B cell (primary cell): ENCODE results near the gene HLCS. TPM values are rescaled to one million over a fixed set of nuclear protein-coding genes. Genes with fewer than 3 reads are reported as not detected.
A peak's percentile ranks its signal among the peaks of the same experiment; 100 is the strongest.

Experiments used
- ATAC-seq: fragments of 200-7000 bp; cut with Tn5 transposase; one replicate; pipeline ENCODE4 v1.10.0; 2021; ENCODE audit warnings: low read depth, mild to moderate bottlenecking, moderate number of reproducible peaks, moderate library complexity
- CTCF ChIA-PET: fragments of 350-600 bp; sonication (Branson Sonifier 250); formaldehyde crosslinking; loops from one replicate; lab custom pipeline; 2021; ENCODE audit warnings: antibody characterized with exemption, inconsistent platforms; lab: Charles Lee
- POLR2A ChIA-PET: fragments of 350-600 bp; sonication (Branson Sonifier 250); formaldehyde crosslinking; loops from one replicate; lab custom pipeline; 2021; ENCODE audit warnings: antibody characterized with exemption; lab: Charles Lee
- DNase-seq: peaks from one replicate; pipeline ENCODE4 v3.0.0; 2013
- H2AFZ ChIP-seq: 2 replicates; pipeline ENCODE4 v1.6.1; 2012; ENCODE audit warnings: mild to moderate bottlenecking, low read depth, low read length; ENCODE audit not compliant: insufficient read depth, poor library complexity, severe bottlenecking
- H3K27ac ChIP-seq, 2 donors: 1 replicate in 1 of 2; 2 replicates in 1 of 2; pipeline ENCODE4 v1.5.1; 2012 to 2013; ENCODE audit warnings: low read length in 2 of 2, mild to moderate bottlenecking in 2 of 2, moderate library complexity in 1 of 2
- H3K27me3 ChIP-seq, 4 experiments: fragments of 200-600 bp in 1 of 4; sonication (generic) in 1 of 4; replicated peaks in 1 of 4; 1 replicate in 2 of 4; 2 replicates in 2 of 4; pipeline versions ENCODE4 v1.6.1 to v1.7.0; 2013 to 2016; ENCODE audit warnings: low read length in 3 of 4, mild to moderate bottlenecking in 2 of 4, mixed read lengths in 1 of 4, moderate library complexity in 1 of 4; ENCODE audit not compliant: insufficient read depth in 4 of 4, control insufficient read depth in 3 of 4; ENCODE audit errors: control extremely low read depth in 1 of 4
- H3K36me3 ChIP-seq, 2 experiments: replicated peaks in 1 of 2; 1 replicate in 1 of 2; 2 replicates in 1 of 2; pipeline versions ENCODE4 v1.6.1 to v1.7.1; 2013; ENCODE audit warnings: low read length in 1 of 2; ENCODE audit not compliant: insufficient read depth in 2 of 2, control insufficient read depth in 1 of 2; ENCODE audit errors: control extremely low read depth in 1 of 2, extremely low read depth in 1 of 2
- H3K4me1 ChIP-seq, 2 donors: fragments of 200-600 bp in 1 of 2; sonication (generic) in 1 of 2; 1 replicate in 1 of 2; 2 replicates in 1 of 2; pipeline versions ENCODE4 v1.5.1 to v1.6.1; 2013 to 2017; ENCODE audit warnings: low read length in 2 of 2; ENCODE audit not compliant: control insufficient read depth in 2 of 2, insufficient read depth in 2 of 2
- H3K4me2 ChIP-seq: replicated peaks from 2 replicates; pipeline ENCODE3; 2012; ENCODE audit warnings: mild to moderate bottlenecking, low read depth, low read length; ENCODE audit not compliant: poor library complexity, severe bottlenecking
- H3K4me3 ChIP-seq, 5 experiments: fragments of 200-600 bp in 1 of 5; sonication (generic) in 1 of 5; 1 replicate in 3 of 5; 2 replicates in 2 of 5; pipeline versions ENCODE4 v1.5.1 to v1.7.0; 2011 to 2016; ENCODE audit warnings: low read length in 4 of 5, mild to moderate bottlenecking in 4 of 5, low read depth in 2 of 5, control low read depth in 1 of 5, moderate library complexity in 1 of 5; ENCODE audit not compliant: insufficient read depth in 1 of 5; ENCODE audit errors: control extremely low read depth in 1 of 5, extremely low read depth in 1 of 5
- H3K79me2 ChIP-seq: fragments of 200-600 bp; sonication (generic); one replicate; pipeline ENCODE4 v1.6.0; 2016; ENCODE audit warnings: low read length; ENCODE audit not compliant: control insufficient read depth, insufficient read depth
- H3K9ac ChIP-seq: fragments of 200-600 bp; sonication (generic); 2 replicates; pipeline ENCODE4 v1.6.1; 2017; ENCODE audit warnings: mild to moderate bottlenecking, low read length, moderate library complexity
- H3K9me3 ChIP-seq, 3 donors: one replicate each; pipeline versions ENCODE4 v1.6.1 to v1.7.1; 2013; ENCODE audit warnings: low read length in 2 of 3; ENCODE audit not compliant: control insufficient read depth in 2 of 3, insufficient read depth in 1 of 3; ENCODE audit errors: control extremely low read depth in 1 of 3
- H4K20me1 ChIP-seq: 2 replicates; pipeline ENCODE4 v1.6.0; 2012; ENCODE audit warnings: mild to moderate bottlenecking, low read length; ENCODE audit not compliant: insufficient read depth, control insufficient read depth, poor library complexity, severe bottlenecking
- H3K27ac Mint-ChIP-seq: one replicate; pipeline ENCODE4 v1.8.0; 2021; ENCODE audit warnings: mixed read lengths
- H3K27me3 Mint-ChIP-seq: one replicate; pipeline ENCODE4 v1.8.0; 2021; ENCODE audit warnings: mixed read lengths
- H3K4me1 Mint-ChIP-seq: one replicate; pipeline ENCODE4 v1.8.0; 2021; ENCODE audit warnings: mixed read lengths
- H3K4me3 Mint-ChIP-seq: one replicate; pipeline ENCODE4 v1.8.0; 2021; ENCODE audit warnings: mixed read lengths
- H3K9me3 Mint-ChIP-seq: one replicate; pipeline ENCODE4 v1.8.0; 2022; ENCODE audit warnings: mixed read lengths; ENCODE audit not compliant: insufficient read depth
- CTCF ChIP-seq: fragments of 200-600 bp; IDR thresholded peaks from one replicate; pipeline ENCODE4 v1.8.0; 2022; ENCODE audit warnings: antibody characterized with exemption, mild to moderate bottlenecking
- EZH2 ChIP-seq: IDR thresholded peaks from 2 replicates; pipeline ENCODE4 v1.6.1; 2012; ENCODE audit warnings: borderline replicate concordance, low read depth, mild to moderate bottlenecking, moderate library complexity, low read length; ENCODE audit not compliant: insufficient read depth, poor library complexity, severe bottlenecking
- WGBS: methylation state at CpG from one replicate; pipeline ENCODE4 v1.1.5; 2013; ENCODE audit warnings: missing lambda C conversion rate; ENCODE audit not compliant: insufficient coverage; 5-methylcytosine and 5-hydroxymethylcytosine counted together
- intact Hi-C: fragments of 100-400 bp; cut with micrococcal nuclease; formaldehyde crosslinking; loops from one replicate; pipeline ENCODE4 v1.10.0; 2022
- polyA plus RNA-seq: library from polyadenylated mRNA; depleted of rRNA; stranded (reverse); fragments of >200 nt; gene quantifications from 2 replicates; pipeline ENCODE4 v1.2.3, GENCODE V29; 2012
- total RNA-seq, 2 donors: library from RNA; stranded (reverse); fragments of 120-200 nt in 1 of 2; gene quantifications; 1 replicate in 1 of 2; 2 replicates in 1 of 2; pipeline versions ENCODE4 v1.2.3 to v1.2.4, GENCODE V29; 2013 to 2022

HLCS gene
- total and polyA plus RNA-seq, 2 donors (not counting 1 experiment from before 2014, with no cell fraction given), result 4.4 to 14.7 TPM

GRCh38 chr21:37009740-37010341, 43.4 kb upstream of the HLCS start:
- intact Hi-C loops, result loop anchor here (1.0 kb wide), 1 partner anchor 33 kb away; no protein-coding TSS in a partner anchor
- peak overlapping the region; percentile 48 for H2AFZ ChIP-seq
- no peak overlapping the region for H3K27ac ChIP-seq
- H3K27ac Mint-ChIP-seq, result no peak overlapping the region
- ChIA-PET POLR2A (no interaction called here), CTCF (interaction anchor here (0.6 to 3.7 kb wide), 14 partner anchors 13 to 70 kb away, joined by 3 to 18 read pairs (median 4); partner anchors contain the start of gene HLCS)
- peak; percentile 76 for DNase-seq
- TF ChIP-seq EZH2 (no peak), CTCF (peak; percentile 81)
- no peaks in the 10 kb centered on the region for H3K9me3 Mint-ChIP-seq
- H3K27me3 ChIP-seq, result peaks cover 0 to 58% (median 26%) of the 10 kb centered on the region in 4 experiments
- H3K36me3 ChIP-seq, result no peaks in the 10 kb centered on the region
- peaks cover 55% of the 10 kb centered on the region for H3K27me3 Mint-ChIP-seq
- peak overlapping the region in 4 of 5 experiments; percentile 2 to 54 (median 27) for H3K4me3 ChIP-seq
- H3K4me2 ChIP-seq, result peak overlapping the region; percentile 73
- peaks cover 27 to 33% of the 10 kb centered on the region in 2 donors for H3K4me1 ChIP-seq
- H3K9me3 ChIP-seq, result peaks cover 0 to 15% (median 1%) of the 10 kb centered on the region in 3 donors
- 8% methylated on average over 30 of the region's 30 CpGs for WGBS
- H3K4me1 Mint-ChIP-seq, result peaks cover 18% of the 10 kb centered on the region
- ATAC-seq, result peak; percentile 90
- no peaks in the 10 kb centered on the region for H3K79me2 ChIP-seq
- peak overlapping the region; percentile 64 for H3K4me3 Mint-ChIP-seq
- H3K9ac ChIP-seq, result peak overlapping the region; percentile 23
- no peaks in the 10 kb centered on the region for H4K20me1 ChIP-seq

- H3K79me2 ChIP-seq, result no peaks in the 10 kb centered on the region
- H3K9me3 ChIP-seq, result peaks cover 0 to 15% (median 1%) of the 10 kb centered on the region in 3 donors
- no peak overlapping the region for H3K4me3 ChIP-seq
- intact Hi-C loops, result loop anchor here (1.0 kb wide), 1 partner anchor 31 kb away; no protein-coding TSS in a partner anchor
- H3K27ac Mint-ChIP-seq, result no peak overlapping the region
- no peaks in the 10 kb centered on the region for H3K9me3 Mint-ChIP-seq
- 44% methylated on average over 9 of the region's 12 CpGs for WGBS
- ATAC-seq, result no peak
- H3K27ac ChIP-seq, result no peak overlapping the region
- POLR2A ChIA-PET, result no interaction called here
- H3K4me2 ChIP-seq, result no peak overlapping the region
- H2AFZ ChIP-seq, result no peak overlapping the region
- H4K20me1 ChIP-seq, result no peaks in the 10 kb centered on the region
- no peak for DNase-seq
- H3K4me1 Mint-ChIP-seq, result peaks cover 18% of the 10 kb centered on the region
- H3K27me3 Mint-ChIP-seq, result peaks cover 48% of the 10 kb centered on the region
- H3K4me1 ChIP-seq, result peaks cover 27 to 33% of the 10 kb centered on the region in 2 donors
- no peaks in the 10 kb centered on the region for H3K36me3 ChIP-seq
- H3K4me3 Mint-ChIP-seq, result no peak overlapping the region
- no peak overlapping the region for H3K9ac ChIP-seq
- peaks cover 0 to 58% (median 26%) of the 10 kb centered on the region in 4 experiments for H3K27me3 ChIP-seq
- CTCF ChIA-PET, result interaction anchor here (0.6 to 1.2 kb wide), 2 partner anchors 32 to 73 kb away, joined by 3 read pairs; no protein-coding TSS in a partner anchor
- TF ChIP-seq CTCF (no peak), EZH2 (no peak)
Observed at GRCh38 chr21:37008724-37009123, 42.3 kb upstream of the HLCS start.
